Stimulated activated CD4-positive, alpha-beta T cell treated with anti-CD3 and anti-CD28 coated beads, Interleukin-4, amount 100 ng/mL, for 48 hours (primary cell): ENCODE data around the gene SLC22A5.
"Not testable (repeated sequence)": the region's sequence is repeated elsewhere in the genome, so short reads cannot be mapped to it uniquely, and the experiment has no call there.

Experiments used
- DNase-seq, 2 donors: peaks; one replicate each; pipeline ENCODE4 v3.0.0-alpha.2; 2020; ENCODE audit warnings: low read depth in 2 of 2

Gene SLC22A5

GRCh38 chr5:132387640-132388117, 18.2 kb downstream of the SLC22A5 start:
- no peak for DNase-seq

DNA sequence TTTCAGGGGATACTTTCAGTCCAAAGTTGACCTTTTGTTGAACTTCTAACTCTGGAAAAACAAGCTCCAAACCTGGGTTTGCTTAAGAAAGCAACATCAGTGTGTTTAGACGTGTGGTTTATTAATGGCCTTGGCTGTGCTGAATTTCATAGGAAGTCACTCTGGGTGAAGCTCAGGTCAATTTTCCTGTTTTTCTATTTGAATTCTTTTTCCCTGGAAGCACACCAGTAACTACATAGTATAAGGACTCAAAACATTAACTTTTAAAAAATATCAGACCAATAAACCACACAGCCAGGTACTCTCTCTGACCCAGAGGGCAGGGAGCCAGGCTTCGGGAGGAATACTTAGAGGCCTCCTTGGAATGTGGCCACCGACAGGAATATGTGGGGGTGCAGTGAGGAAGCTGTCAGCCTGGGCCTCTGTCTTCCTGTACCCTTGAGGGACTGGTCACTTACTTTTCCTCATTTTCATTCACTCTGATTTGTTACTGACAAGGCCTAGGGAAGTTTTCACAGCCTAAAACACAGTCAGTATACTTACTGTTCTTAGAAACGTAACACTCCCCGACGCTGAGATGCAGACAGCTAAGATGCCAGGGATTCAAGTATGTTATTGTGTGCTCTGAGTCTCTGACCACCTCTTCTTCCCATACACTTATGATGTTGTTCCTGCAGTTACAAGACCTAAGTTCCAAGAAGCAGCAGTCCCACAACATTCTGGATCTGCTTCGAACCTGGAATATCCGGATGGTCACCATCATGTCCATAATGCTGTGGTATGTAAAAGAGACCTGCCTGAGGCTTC, 18.9 kb downstream of the SLC22A5 start:
- DNase-seq: no peak

DNA sequence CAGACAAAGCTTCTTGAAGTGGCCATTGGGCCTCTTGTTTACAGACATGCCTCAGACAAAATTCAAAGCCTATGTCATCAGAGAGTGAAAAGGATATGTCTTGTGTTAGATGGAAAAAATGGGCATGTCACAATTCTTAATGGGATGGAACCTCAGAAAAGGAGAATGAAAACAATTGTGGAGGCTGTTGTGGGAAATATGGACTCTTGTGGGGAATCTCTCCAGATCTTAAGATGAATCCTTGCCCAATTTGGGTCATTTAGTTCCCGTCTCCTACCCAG, 19.5 kb downstream of the SLC22A5 start:
- DNase-seq: no peak

DNA sequence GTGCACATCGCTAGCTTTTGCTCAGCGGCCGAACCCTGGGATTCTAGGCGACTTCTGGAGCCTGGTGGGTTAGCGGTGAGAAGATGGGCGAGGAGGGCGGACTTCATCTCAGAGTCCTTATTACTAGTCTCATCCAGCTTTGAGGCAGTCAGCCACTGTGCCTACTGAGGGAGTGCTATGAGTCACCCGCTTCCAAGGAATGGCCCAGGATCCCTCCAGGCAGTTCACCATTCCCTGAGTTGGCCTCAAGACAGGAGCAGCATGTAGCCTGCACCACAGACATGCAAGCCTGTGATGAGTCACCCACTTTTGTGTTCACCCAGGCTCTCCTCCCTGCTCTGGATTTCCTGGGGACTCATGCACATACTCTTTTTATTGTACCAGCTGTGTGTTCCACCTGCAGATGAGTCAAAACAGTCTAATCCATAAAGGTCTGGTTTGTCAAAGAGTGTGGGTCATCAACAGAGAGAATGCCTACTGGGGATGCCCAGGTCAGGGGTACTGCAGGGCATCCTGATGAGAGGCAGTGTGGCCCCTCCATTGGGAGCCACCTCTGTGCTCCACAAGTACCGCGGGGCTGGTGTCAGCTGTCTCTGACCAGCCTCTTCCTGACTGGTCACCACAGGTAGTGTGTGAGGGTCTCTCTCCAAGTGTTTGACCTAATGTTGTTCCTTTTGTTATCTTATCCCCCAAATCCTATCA, 20.2 kb downstream of the SLC22A5 start:
- no peak for DNase-seq

- DNase-seq: no peak
These were observed 21.7 kb downstream of the SLC22A5 start for GRCh38 chr5:132391247-132391646.

GRCh38 chr5:132391870-132392269, 22.4 kb downstream of the SLC22A5 start:
- no peak for DNase-seq

- DNase-seq: no peak
These were observed 22.9 kb downstream of the SLC22A5 start for GRCh38 chr5:132392411-132392810.

DNA sequence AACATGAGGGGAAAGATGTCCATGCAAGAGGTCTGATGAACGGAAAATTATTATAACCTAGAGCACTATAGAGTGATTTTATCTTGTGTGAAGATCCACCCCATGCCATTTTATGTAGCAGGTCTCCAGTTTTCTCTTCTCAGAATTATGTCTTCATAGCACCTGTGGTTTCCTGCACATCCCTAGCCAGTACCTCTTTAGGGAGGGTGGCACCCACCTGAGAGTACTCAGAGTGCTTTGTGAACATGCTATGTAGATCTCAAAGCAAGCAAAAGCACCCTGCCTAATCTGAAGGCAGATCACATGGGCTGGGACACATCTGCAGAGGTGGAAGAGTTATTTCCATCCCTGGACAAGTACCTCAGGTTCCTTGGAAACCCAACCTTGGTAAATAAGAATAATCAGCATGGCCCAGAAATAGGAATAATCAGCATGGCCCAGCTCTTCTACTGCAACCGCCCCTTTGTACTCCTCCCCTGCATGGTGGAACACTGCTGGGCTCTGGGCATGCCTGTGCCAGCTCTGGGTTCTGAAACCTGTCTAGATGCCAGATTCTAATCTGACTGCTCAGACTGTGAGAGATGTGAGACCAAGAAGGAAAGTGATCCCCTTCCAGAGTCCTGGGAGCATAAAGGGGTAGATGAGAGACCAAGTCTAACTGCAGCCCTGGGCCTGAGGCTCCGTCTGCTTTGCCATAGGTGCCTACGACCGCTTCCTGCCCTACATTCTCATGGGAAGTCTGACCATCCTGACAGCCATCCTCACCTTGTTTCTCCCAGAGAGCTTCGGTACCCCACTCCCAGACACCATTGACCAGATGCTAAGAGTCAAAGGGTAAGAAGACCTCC, 23.7 kb downstream of the SLC22A5 start:
- DNase-seq: no peak

DNA sequence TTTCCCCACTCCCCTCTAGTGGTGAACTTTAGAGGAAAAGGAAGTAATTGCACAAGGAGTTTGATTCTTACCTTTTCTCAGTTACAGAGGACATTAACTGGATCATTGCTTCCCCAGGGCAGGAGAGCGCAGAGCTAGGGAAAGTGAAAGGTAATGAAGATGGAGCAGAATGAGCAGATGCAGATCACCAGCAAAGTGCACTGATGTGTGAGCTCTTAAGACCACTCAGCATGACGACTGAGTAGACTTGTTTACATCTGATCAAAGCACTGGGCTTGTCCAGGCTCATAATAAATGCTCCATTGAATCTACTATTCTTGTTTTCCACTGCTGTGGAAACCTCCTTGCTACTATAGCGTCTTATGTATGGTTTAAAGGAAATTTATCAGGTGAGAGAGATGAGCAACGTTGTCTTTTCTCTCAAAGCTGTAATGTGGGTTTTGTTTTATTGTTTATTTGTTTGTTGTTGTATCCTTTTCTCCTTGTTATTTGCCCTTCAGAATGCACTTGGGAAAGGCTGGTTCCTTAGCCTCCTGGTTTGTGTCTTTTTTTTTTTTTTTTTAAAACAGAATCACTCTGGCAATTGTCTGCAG, 25.3 kb downstream of the SLC22A5 start:
- no peak for DNase-seq

- DNase-seq: no peak
These were observed 27.1 kb downstream of the SLC22A5 start for GRCh38 chr5:132396589-132397031.

DNA sequence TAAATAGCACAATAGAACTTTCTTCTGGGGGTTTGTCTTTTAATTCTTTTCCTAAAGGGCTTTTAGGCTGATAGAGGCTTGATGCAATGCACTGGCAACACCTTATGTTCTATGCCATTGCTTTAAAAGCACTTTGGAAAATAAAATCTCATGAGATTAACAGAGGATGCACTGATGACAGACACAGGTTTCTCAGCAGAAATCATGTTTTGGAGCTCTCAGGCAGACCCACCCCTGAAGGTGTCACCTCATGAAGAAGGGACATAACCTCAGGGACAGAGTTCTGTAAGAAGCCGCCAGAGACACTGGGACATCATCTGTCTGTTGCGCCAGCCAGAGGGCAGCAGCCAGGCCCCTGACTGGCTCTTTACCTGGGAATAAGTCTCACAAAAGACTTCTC, 27.7 kb downstream of the SLC22A5 start:
- no peak for DNase-seq

DNA sequence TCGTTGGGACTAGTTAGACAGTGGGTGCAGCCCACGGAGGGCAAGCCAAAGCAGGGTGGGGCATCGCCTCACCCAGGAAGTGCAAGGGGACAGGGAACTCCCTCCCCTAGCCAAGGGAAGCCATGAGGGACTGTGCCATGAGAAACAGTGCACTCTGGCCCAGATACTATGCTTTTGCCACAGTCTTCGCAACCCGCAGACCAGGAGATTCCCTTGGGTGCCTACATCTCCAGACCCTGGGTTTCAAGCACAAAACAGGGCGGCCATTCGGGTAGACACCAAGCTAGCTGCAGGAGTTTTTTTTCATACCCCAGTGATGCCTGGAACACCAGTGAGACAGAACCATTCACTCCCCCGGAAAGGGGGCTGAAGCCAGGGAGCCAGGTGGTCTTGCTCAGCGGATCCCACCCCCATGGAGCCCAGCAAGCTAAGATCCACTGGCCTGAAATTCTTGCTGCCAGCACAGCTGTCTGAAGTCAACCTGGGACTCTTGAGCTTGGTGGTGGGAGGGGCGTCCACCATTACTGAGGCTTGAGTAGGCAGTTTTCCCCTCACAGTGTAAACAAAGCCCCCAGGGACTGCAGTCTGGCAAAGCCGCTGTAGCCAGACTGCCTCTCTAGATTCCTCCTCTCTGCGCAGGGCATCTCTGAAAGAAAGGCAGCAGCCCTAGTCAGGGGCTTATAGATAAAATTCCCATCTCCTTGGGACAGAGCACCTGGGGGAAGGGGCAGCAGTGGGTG, 28.6 kb downstream of the SLC22A5 start:
- not testable (repeated sequence) for DNase-seq

DNA sequence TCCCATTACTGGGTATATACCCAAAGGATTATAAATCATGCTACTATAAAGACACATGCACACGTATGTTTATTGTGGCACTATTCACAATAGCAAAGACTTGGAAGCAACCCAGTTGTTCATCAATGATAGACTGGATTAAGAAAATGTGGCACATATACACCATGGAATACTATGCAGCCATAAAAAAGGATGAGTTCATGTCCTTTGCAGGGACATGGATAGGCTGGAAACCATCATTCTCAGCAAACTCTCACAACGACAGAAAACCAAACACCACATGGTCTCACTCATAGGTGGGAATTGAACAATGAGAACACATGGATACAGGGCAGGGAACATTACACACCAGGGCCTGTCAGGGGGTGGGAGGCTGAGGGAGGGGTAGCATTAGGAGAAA, 34.5 kb downstream of the SLC22A5 start:
- DNase-seq: not testable (repeated sequence)

DNA sequence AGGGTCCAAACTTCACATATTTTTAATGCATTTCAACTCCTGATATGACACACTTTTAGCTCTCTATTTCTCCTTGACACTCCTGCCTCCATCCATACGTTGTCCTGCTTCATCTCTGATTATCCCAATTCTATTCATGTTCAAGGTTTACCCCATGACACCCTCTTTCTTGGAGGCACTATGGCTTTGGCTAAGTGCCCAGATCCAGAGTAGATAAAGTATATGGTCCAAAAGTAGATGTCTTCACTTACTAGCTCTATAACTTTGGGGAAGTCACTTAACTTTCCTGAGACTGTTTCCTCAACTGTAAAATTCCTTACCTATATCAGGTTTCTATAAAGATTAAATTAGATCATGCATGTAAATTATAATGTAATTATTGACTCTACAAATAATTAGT, 36.1 kb downstream of the SLC22A5 start:
- DNase-seq: no peak

DNA sequence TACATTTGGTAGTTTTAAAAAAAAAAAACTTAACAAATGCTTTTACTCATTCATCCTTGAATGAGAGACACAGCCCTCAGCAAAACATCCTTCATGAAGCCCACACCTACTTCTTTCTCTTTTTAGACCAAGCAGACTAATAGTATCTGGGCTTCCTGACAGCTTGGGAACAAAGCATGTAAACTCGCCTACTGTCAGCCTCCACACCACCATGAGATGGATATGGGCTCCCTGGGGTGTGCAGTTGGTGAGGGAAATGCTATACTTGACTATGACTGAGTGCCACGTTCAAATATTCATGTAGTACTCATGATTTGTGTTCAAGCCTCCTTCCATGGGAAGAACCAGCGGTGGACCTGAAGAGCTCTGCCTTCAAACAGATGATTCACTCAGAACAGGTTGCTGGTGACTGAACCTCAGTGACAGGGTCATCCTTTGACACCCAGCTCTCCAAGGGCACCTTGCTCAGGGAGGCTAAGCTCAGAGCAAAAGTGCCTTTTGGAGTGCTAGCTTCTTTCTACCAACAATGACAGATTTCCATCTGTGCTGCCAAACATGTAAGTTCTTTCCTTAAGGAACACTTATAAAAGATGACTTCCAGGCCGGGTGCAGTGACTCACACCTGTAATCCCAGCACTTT, 36.8 kb downstream of the SLC22A5 start:
- no peak for DNase-seq

DNA sequence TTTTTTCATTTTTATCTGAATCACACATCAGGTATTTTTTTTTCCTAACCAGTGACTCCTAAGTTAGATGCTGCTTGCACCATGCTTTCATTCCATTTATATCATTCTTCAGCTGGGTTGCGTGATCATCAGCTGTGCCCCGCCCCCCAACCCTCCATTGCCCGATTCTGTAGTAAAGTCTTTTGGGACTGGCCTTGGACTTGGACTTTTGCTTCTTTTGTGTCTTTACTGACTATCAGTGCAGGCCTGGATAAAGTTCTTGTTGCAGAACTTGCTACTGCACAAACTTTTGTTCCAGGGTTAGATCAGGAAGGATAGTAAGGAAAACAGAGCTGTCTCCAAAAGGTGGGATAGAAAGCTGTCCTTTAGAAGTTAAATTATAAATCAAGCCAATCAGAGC, 38.5 kb downstream of the SLC22A5 start:
- no peak for DNase-seq

- no peak for DNase-seq
These were observed 38.9 kb downstream of the SLC22A5 start for GRCh38 chr5:132408456-132408855.

- no peak for DNase-seq
These were observed 39.5 kb downstream of the SLC22A5 start for GRCh38 chr5:132408965-132409364.

DNA sequence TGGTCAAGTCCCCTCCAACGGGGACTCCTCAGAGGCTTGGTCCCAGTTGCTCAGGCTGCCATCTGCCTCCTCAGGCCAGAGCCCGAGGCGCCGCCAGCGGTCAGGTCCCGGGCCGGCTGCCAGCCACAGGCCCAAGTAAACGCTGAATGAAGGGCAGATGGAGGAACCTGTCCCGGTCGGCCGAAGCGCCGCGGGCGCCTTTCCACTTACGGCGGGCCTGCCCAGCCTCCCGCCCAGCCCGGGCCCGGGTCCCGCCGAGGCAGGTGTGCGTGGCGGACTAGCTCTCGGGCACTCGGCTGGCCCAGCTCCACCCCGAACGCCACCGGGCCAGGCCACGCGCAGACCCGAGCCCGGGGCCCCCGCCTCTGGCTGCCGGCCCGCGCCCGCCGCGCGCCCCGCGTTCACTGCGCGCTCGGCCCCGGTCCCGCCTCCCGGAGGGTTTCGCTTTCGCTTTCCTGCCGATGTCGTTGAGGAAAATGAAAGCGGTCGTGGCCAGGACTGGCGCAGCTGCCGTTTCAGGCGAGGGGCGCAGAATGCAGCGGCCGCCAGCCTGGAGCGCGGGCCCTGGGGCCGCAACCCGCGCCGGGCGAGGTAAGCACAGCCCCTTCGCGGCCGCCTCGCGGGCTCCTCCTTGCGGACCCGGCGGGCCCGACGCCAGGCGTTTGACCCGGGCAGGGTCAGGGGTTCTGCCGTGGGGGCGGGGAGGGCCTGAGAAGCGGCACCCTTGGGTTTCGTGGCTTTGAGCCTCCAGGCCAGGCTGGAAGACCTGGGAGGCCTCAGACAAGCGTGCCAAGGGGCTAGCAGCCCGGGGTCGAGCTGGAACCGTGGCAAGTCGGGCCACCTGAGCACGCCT, 41.2 kb downstream of the SLC22A5 start:
- DNase-seq: peak; percentile 76 to 82
